Upper lobe of right lung (tissue), 1 donor: ENCODE data around the gene FAM177A1. TPM values are rescaled to one million over a fixed set of nuclear protein-coding genes. Genes with fewer than 3 reads are reported as not detected.
A peak's percentile ranks its signal among the peaks of the same experiment; 100 is the strongest.
"Not testable (repeated sequence)": the region's sequence is repeated elsewhere in the genome, so short reads cannot be mapped to it uniquely, and the experiment has no call there.

Experiments used
- ATAC-seq: fragments of 200-7000 bp; cut with Tn5 transposase; one replicate; pipeline ENCODE4 v1.9.1; 2020; ENCODE audit warnings: mild to moderate bottlenecking, moderate library complexity
- DNase-seq: peaks from one replicate; pipeline ENCODE4 v3.0.0-alpha.2; 2020
- H3K27ac ChIP-seq: fragments of 200-600 bp; one replicate; pipeline ENCODE4 v1.8.0; 2022
- H3K27me3 ChIP-seq: fragments of 200-600 bp; one replicate; pipeline ENCODE4 v1.8.0; 2022; ENCODE audit warnings: mild to moderate bottlenecking
- H3K36me3 ChIP-seq: fragments of 200-600 bp; one replicate; pipeline ENCODE4 v1.8.0; 2022
- H3K4me1 ChIP-seq: fragments of 200-600 bp; one replicate; pipeline ENCODE4 v1.8.0; 2022
- H3K4me3 ChIP-seq: fragments of 200-600 bp; one replicate; pipeline ENCODE4 v1.8.0; 2022; ENCODE audit warnings: mild to moderate bottlenecking
- H3K9me3 ChIP-seq: fragments of 200-600 bp; one replicate; pipeline ENCODE4 v1.8.0; 2022
- intact Hi-C: fragments of 100-400 bp; cut with DNase I; formaldehyde crosslinking; loops from one replicate; pipeline ENCODE4 v1.11.0; 2022
- total RNA-seq: library from RNA; stranded (reverse); fragmentation: NEBNext Ultra II Directional; extraction: Animal tissue kit (Norgen Biotek cat#: 25700); gene quantifications from one replicate; pipeline ENCODE4 v1.2.1, GENCODE V29; 2021
- TF ChIP-seq, protein P1 (sequence below): fragments of 200-600 bp; IDR thresholded peaks from one replicate; pipeline ENCODE4 v1.8.0; 2022; ENCODE audit warnings: antibody characterized with exemption
- donor health status: DM: no; HTN: yes; CAD: no; lungs with severe emphysema.

Gene FAM177A1
- total RNA-seq, 1 donor from 2014 or later, result 117 TPM

DNA sequence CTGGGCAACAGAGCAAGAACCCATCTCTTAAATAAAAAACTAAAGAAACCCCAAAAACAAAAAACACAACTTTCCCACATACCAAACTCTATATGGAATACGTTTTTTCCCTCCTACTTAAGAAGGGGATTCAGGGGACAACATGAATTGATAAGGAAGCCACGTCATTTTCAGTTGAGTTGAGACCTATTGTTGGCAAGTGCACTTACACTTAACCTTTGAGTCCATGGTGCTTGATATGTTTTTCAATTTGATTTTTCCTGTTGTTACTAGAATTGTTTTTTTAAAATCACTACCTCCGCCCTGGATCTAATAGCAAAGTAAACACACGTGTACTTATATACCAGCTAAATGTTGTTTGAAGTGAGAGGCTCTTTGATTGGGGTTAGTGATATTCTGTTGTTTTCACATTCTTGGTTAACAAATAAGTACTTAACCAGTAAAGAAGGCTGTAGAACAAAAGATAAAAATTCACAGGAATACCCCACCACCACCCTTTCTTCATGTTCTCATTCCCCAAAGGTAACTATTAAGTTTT is 2.0 kb downstream of the FAM177A1 start:
- Histone ChIP-seq H3K36me3 (peaks cover 16% of the 10 kb centered on the region), H3K27me3 (no peaks in the 10 kb centered on the region), H3K4me3 (peak overlapping the region; percentile 91), H3K9me3 (no peaks in the 10 kb centered on the region), H3K4me1 (peaks cover 27% of the 10 kb centered on the region), H3K27ac (peak overlapping the region; percentile 26)
- TF ChIP-seq, protein P1, sequence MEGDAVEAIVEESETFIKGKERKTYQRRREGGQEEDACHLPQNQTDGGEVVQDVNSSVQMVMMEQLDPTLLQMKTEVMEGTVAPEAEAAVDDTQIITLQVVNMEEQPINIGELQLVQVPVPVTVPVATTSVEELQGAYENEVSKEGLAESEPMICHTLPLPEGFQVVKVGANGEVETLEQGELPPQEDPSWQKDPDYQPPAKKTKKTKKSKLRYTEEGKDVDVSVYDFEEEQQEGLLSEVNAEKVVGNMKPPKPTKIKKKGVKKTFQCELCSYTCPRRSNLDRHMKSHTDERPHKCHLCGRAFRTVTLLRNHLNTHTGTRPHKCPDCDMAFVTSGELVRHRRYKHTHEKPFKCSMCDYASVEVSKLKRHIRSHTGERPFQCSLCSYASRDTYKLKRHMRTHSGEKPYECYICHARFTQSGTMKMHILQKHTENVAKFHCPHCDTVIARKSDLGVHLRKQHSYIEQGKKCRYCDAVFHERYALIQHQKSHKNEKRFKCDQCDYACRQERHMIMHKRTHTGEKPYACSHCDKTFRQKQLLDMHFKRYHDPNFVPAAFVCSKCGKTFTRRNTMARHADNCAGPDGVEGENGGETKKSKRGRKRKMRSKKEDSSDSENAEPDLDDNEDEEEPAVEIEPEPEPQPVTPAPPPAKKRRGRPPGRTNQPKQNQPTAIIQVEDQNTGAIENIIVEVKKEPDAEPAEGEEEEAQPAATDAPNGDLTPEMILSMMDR, result no peak
- intact Hi-C loops, result no loop called here
- ATAC-seq, result no peak
- DNase-seq, result no peak

DNA sequence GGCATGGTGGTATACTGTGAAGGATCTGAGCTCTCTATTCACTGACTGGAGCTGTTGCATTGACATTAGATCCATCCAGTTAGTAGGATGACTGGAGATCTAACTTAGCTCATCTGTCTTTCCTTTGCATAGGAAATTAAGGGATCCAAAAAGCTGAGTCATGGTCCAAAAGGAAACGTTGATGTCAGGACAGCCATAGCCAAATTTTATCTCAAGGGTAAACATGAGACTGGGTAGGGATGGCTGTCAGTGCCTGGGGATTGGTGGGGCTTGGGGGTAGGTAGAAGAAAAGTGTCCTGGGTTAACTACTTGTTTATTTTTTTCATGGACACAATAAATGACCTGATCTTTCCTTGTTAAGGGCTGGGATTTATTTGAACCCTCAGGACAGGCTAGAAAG is 4.6 kb downstream of the FAM177A1 start:
- Histone ChIP-seq H3K4me1 (peaks cover 27% of the 10 kb centered on the region), H3K4me3 (no peak overlapping the region), H3K36me3 (peaks cover 42% of the 10 kb centered on the region), H3K9me3 (no peaks in the 10 kb centered on the region), H3K27ac (no peak overlapping the region), H3K27me3 (no peaks in the 10 kb centered on the region)
- no peak for ATAC-seq
- intact Hi-C loops, result no loop called here
- no peak for DNase-seq
- TF ChIP-seq, protein P1, result no peak

DNA sequence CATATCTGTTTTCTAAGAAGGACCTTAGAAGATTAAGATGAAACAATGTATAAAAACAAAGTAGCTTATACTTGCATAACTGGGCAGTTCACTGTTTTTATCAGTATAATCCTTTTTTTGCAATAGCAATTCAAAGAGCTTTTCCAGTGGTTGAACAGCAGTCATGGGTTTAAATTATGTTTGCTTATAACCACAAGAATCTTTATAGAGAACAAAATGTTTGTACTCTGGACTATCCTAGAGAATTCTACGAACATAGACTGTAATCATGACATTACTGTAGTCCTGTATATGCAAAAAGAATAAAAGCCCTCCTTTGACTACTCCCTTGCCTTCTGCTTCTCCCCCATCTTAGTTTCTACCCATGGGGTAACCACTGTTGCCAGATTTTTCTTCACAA is 5.7 kb downstream of the FAM177A1 start:
- H3K36me3 ChIP-seq, result peaks cover 49% of the 10 kb centered on the region
- ATAC-seq, result peak; percentile 73
- TF ChIP-seq, protein P1, result no peak
- H3K27ac ChIP-seq, result peak overlapping the region; percentile 44
- no peak for DNase-seq
- peaks cover 27% of the 10 kb centered on the region for H3K4me1 ChIP-seq
- H3K27me3 ChIP-seq, result no peaks in the 10 kb centered on the region
- intact Hi-C loops, result no loop called here
- no peak overlapping the region for H3K4me3 ChIP-seq
- H3K9me3 ChIP-seq, result no peaks in the 10 kb centered on the region

DNA sequence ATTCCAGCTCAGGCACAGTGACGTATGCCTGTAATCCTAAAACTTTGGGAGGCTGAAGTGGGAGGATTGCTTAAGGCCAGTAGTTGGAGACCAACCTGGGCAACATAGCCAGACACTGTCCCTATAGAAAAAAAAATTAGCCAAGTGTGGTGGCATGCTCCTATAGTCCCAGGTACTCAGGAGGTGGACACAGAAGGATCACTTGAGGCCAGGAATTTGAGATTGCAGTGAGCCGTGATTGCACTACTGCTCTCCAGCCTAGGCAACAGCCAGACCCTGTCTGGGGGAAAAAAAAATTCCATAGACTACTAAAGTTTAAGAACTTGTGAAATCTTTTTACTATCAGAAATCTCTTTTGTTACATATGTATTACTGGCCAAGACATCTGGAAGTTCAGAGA is 6.6 kb downstream of the FAM177A1 start:
- no peaks in the 10 kb centered on the region for H3K27me3 ChIP-seq
- H3K4me3 ChIP-seq, result no peak overlapping the region
- intact Hi-C loops, result no loop called here
- ATAC-seq, result peak; percentile 66
- no peak for DNase-seq
- TF ChIP-seq, protein P1, result no peak
- H3K36me3 ChIP-seq, result peaks cover 56% of the 10 kb centered on the region
- peaks cover 20% of the 10 kb centered on the region for H3K4me1 ChIP-seq
- H3K9me3 ChIP-seq, result no peaks in the 10 kb centered on the region
- peak overlapping the region; percentile 44 for H3K27ac ChIP-seq

DNA sequence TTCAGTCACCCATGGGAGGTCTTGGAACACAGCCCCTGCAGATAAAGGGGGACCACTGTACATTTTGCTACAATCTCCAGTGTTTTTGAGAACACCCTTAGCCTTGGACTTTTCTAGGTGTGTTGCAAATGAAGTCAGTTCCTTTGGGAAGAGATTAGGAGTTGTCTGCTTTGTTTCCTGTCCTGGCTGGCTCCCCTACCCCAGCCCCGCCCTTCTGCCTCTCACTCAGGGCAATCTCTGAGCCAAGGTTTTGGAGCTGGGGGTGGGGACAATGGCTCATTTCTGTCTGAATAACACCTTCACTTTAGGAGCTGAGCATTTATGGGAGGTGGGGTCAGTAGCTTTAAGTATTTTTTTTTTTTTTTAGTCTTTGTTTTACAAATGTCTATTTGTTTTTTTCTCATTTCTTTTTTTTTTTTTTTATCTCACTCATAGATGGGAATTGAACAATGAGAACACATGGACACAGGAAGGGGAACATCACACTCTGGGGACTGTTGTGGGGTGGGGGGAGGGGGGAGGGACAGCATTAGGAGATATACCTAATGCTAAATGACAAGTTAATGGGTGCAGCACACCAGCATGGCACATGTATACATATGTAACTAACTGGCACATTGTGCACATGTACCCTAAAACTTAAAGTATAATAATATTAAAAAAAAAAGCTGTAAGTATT is 15.2 kb downstream of the FAM177A1 start:
- H3K36me3 ChIP-seq, result peaks cover 52% of the 10 kb centered on the region
- H3K27ac ChIP-seq, H3K9me3 ChIP-seq, H3K4me1 ChIP-seq, intact Hi-C loops, H3K4me3 ChIP-seq, H3K27me3 ChIP-seq, DNase-seq: not testable (repeated sequence)
- peak; percentile 85 for ATAC-seq

DNA sequence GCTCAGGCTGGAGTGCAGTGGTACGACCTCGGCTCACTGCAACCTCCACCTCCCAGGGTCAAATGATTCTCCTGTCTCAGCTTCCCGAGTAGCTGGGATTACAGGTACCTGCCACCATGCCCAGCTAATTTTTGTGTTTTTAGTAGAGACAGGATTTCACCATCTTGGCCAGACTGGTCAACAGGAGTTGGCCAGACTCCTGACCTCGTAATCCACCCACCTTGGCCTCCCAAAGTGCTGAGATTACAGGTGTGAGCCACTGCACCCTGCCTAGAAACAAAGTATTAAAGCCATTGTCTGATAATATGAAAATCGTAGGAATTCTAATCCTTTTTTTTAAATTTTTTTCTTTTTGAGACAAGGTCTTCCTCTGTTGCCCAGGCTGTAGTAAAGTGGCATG is 19.7 kb downstream of the FAM177A1 start:
- ATAC-seq, H3K27me3 ChIP-seq, H3K4me3 ChIP-seq, DNase-seq, intact Hi-C loops, H3K9me3 ChIP-seq, H3K4me1 ChIP-seq, H3K27ac ChIP-seq: not testable (repeated sequence)
- peaks cover 40% of the 10 kb centered on the region for H3K36me3 ChIP-seq
